HEK293 (cell line): ENCODE measurements around the gene MBP.

ENCODE experiments used
- CTCF ChIA-PET: fragments of 350-600 bp; formaldehyde crosslinking; extraction: SDS; loops from one replicate; lab custom pipeline; 2021; ENCODE audit warnings: antibody characterized with exemption; lab: Yijun Ruan, JAX
- POLR2A ChIA-PET: fragments of 300-600 bp; formaldehyde crosslinking; extraction: SDS; loops from one replicate; lab custom pipeline; 2020; ENCODE audit warnings: antibody characterized with exemption, inconsistent platforms; lab: Yijun Ruan, JAX
- H3K27ac ChIP-seq: fragments of 200-500 bp; sonication (Bioruptor generic); 2 replicates; pipeline ENCODE4 v1.5.1; 2014; ENCODE audit warnings: low read depth, low read length, control low read depth, inconsistent platforms; ENCODE audit errors: extremely low read depth
- H3K36me3 ChIP-seq, 2 experiments: fragments of 200-500 bp in 1 of 2; sonication (Bioruptor generic) in 1 of 2; 1 replicate in 1 of 2; 2 replicates in 1 of 2; pipeline ENCODE4 v1.5.1; 2014 to 2017; ENCODE audit warnings: inconsistent platforms in 2 of 2, low read length in 2 of 2; ENCODE audit not compliant: control insufficient read depth in 2 of 2, insufficient read depth in 1 of 2
- H3K4me1 ChIP-seq: fragments of 200-500 bp; sonication (Bioruptor generic); 2 replicates; pipeline ENCODE4 v1.5.1; 2014; ENCODE audit warnings: mild to moderate bottlenecking, low read length, inconsistent platforms; ENCODE audit not compliant: control insufficient read depth, insufficient read depth
- H3K4me3 ChIP-seq: 2 replicates; pipeline ENCODE4 v1.5.1; 2011; ENCODE audit warnings: low read depth, mild to moderate bottlenecking, control low read depth, low read length, moderate library complexity
- H3K9me3 ChIP-seq: fragments of 200-500 bp; sonication (Bioruptor generic); 2 replicates; pipeline ENCODE4 v1.5.1; 2014; ENCODE audit warnings: low read depth, low read length, inconsistent platforms; ENCODE audit not compliant: control insufficient read depth, insufficient read depth
- KLF17 ChIP-seq: fragments of 450-650 bp; formaldehyde crosslinking; IDR thresholded peaks from 2 replicates; pipeline ENCODE4 v1.5.1; 2016; ENCODE audit warnings: missing biosample characterization, missing genetic modification characterization
- KLF7 ChIP-seq: fragments of 450-650 bp; formaldehyde crosslinking; IDR thresholded peaks from 2 replicates; pipeline ENCODE4 v1.5.1; 2016; ENCODE audit warnings: missing biosample characterization, missing genetic modification characterization, borderline replicate concordance
- PBX3 ChIP-seq: sonication (generic); formaldehyde crosslinking; IDR thresholded peaks from 2 replicates; pipeline ENCODE4 v1.8.1; 2022; ENCODE audit warnings: mild to moderate bottlenecking, moderate library complexity, missing genetic modification reagents
- ZBTB17 ChIP-seq: fragments of 450-650 bp; formaldehyde crosslinking; IDR thresholded peaks from 2 replicates; pipeline ENCODE4 v1.5.1; 2016; ENCODE audit warnings: missing biosample characterization, missing genetic modification characterization
- ZNF133 ChIP-seq: fragments of 450-650 bp; formaldehyde crosslinking; IDR thresholded peaks from 2 replicates; pipeline ENCODE4 v1.5.1; 2016; ENCODE audit warnings: missing biosample characterization, missing genetic modification characterization
- ZNF148 ChIP-seq: fragments of 450-650 bp; formaldehyde crosslinking; IDR thresholded peaks from 2 replicates; pipeline ENCODE4 v1.5.0; 2017; ENCODE audit warnings: missing biosample characterization, missing genetic modification characterization, borderline replicate concordance
- ZNF175 ChIP-seq: fragments of 450-650 bp; formaldehyde crosslinking; IDR thresholded peaks from 2 replicates; pipeline ENCODE4 v1.5.1; 2016; ENCODE audit warnings: missing biosample characterization, missing genetic modification characterization
- ZNF214 ChIP-seq: fragments of 450-650 bp; formaldehyde crosslinking; IDR thresholded peaks from 2 replicates; pipeline ENCODE4 v1.5.1; 2017; ENCODE audit warnings: missing biosample characterization, mild to moderate bottlenecking, missing genetic modification characterization, borderline replicate concordance
- ZNF280D ChIP-seq: fragments of 450-650 bp; formaldehyde crosslinking; IDR thresholded peaks from 2 replicates; pipeline ENCODE4 v1.5.1; 2016; ENCODE audit warnings: missing biosample characterization, missing genetic modification characterization
- ZNF394 ChIP-seq: fragments of 450-650 bp; formaldehyde crosslinking; IDR thresholded peaks from 2 replicates; pipeline ENCODE4 v1.5.1; 2016; ENCODE audit warnings: missing biosample characterization, missing genetic modification characterization, mild to moderate bottlenecking, moderate library complexity, borderline replicate concordance
- ZNF404 ChIP-seq: fragments of 450-650 bp; formaldehyde crosslinking; IDR thresholded peaks from 2 replicates; pipeline ENCODE4 v1.5.1; 2017; ENCODE audit warnings: missing biosample characterization, missing genetic modification characterization
- ZNF488 ChIP-seq: fragments of 450-650 bp; formaldehyde crosslinking; IDR thresholded peaks from 2 replicates; pipeline ENCODE4 v1.5.1; 2016; ENCODE audit warnings: missing biosample characterization, missing genetic modification characterization
- ZNF549 ChIP-seq: fragments of 450-650 bp; IDR thresholded peaks from 2 replicates; pipeline ENCODE4 v1.5.1; 2018; ENCODE audit warnings: missing biosample characterization, missing genetic modification characterization, mild to moderate bottlenecking, inconsistent platforms, moderate library complexity
- ZXDB ChIP-seq: fragments of 450-650 bp; formaldehyde crosslinking; IDR thresholded peaks from 2 replicates; pipeline ENCODE4 v1.5.1; 2016; ENCODE audit warnings: missing biosample characterization, missing genetic modification characterization
- TF ChIP-seq, protein P1 (sequence below): fragments of 450-650 bp; formaldehyde crosslinking; IDR thresholded peaks from 2 replicates; pipeline ENCODE4 v1.5.1; 2016; ENCODE audit warnings: missing biosample characterization, missing genetic modification characterization
- TF ChIP-seq, protein P2 (sequence below): fragments of 450-650 bp; IDR thresholded peaks from 2 replicates; pipeline ENCODE4 v1.5.1; 2018; ENCODE audit warnings: missing biosample characterization, missing genetic modification characterization

The MBP gene

GRCh38 chr18:76988827-76989646 is 143.5 kb downstream of the MBP start:
- CTCF ChIA-PET = interaction anchor here (3.0 kb wide), 1 partner anchor 11 kb away, joined by 17 read pairs; no protein-coding TSS in a partner anchor
- Histone ChIP-seq H3K4me1 (no peaks in the 10 kb centered on the region), H3K9me3 (no peaks in the 10 kb centered on the region), H3K36me3 (no peaks in the 10 kb centered on the region), H3K27ac (no peak overlapping the region), H3K4me3 (no peak overlapping the region)
- TF ChIP-seq, protein P1, sequence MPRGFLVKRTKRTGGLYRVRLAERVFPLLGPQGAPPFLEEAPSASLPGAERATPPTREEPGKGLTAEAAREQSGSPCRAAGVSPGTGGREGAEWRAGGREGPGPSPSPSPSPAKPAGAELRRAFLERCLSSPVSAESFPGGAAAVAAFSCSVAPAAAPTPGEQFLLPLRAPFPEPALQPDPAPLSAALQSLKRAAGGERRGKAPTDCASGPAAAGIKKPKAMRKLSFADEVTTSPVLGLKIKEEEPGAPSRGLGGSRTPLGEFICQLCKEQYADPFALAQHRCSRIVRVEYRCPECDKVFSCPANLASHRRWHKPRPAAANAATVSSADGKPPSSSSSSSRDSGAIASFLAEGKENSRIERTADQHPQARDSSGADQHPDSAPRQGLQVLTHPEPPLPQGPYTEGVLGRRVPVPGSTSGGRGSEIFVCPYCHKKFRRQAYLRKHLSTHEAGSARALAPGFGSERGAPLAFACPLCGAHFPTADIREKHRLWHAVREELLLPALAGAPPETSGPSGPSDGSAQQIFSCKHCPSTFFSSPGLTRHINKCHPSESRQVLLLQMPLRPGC (tag by site-specific recombination) = no peak
- TF ChIP-seq KLF17 = no peak
- TF ChIP-seq KLF7 (tag by site-specific recombination) = no peak
- TF ChIP-seq ZNF214 (tag by site-specific recombination) = no peak
- no peak for TF ChIP-seq ZBTB17
- no peak for TF ChIP-seq ZNF488
- no peak for TF ChIP-seq PBX3 (CRISPR knock-in tag)
- TF ChIP-seq ZNF549 (tag by site-specific recombination) = no peak
- POLR2A ChIA-PET = no interaction called here

DNA sequence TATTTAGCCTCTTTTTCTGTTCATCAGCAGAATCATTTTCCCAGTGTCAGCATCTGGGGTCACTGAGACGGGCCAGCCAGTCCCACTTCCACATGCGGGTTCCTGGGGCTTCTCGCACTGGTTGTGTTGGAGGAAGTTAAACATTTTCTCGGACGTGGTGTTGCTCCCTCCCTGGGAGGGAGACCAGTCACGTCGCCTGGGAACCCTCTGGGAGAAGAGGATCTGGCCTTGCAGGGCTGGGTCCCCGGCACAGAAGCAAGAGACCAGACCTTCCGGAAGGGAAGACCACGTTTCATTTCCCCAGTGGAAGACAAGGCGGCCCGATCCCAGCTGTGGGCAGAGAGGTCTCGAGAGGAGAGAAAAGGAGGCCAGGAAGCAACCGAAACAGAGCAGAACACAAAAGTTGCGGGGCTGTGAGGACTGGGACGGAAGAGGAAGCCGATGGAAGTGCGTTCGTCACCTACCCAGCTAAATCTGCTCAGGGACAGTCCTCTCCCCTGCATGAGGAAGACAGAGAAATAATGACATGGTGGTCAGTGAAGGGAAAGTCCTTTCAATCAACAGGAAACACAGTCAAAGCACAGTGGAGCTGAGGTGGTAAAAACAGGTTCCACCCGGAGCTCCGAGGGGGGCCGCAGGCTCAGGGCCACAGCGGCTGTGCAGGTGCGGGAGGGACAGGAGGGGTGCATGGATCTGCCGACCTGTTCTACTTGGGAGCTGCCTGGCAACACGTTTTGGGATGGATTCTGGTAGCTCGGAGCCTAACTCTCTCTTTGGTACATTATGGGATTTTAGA is 144.4 kb downstream of the MBP start:
- POLR2A ChIA-PET = no interaction called here
- no peaks in the 10 kb centered on the region for H3K9me3 ChIP-seq
- H3K27ac ChIP-seq = no peak overlapping the region
- H3K36me3 ChIP-seq = no peaks in the 10 kb centered on the region
- H3K4me1 ChIP-seq = no peaks in the 10 kb centered on the region
- TF ChIP-seq ZNF394 = no peak
- no peak overlapping the region for H3K4me3 ChIP-seq
- CTCF ChIA-PET = interaction anchor here (3.0 kb wide), 1 partner anchor 12 kb away, joined by 17 read pairs; no protein-coding TSS in a partner anchor

DNA sequence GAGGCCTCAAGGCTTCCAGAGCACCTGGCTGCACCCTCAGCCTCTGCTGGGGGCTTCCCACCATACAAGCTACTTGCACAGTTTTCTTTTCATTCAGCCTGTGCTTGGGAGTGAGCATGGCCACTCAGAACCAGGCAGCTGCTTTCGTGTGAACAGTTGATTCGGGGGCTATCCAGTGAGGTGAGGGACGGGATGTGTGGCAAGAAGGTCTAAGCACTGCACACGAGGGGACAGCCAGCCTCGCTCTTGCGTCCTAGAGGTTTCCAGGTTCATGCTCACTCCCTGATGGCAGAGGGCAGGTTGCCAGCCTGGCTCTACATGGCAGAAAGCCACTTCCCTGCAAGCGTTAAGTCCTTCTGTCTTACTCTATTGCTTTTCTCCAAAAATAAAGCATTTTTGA is 146.2 kb downstream of the MBP start:
- no peaks in the 10 kb centered on the region for H3K9me3 ChIP-seq
- TF ChIP-seq ZNF280D = no peak
- TF ChIP-seq, protein P2, sequence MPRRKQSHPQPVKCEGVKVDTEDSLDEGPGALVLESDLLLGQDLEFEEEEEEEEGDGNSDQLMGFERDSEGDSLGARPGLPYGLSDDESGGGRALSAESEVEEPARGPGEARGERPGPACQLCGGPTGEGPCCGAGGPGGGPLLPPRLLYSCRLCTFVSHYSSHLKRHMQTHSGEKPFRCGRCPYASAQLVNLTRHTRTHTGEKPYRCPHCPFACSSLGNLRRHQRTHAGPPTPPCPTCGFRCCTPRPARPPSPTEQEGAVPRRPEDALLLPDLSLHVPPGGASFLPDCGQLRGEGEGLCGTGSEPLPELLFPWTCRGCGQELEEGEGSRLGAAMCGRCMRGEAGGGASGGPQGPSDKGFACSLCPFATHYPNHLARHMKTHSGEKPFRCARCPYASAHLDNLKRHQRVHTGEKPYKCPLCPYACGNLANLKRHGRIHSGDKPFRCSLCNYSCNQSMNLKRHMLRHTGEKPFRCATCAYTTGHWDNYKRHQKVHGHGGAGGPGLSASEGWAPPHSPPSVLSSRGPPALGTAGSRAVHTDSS (tag by site-specific recombination) = no peak
- TF ChIP-seq ZNF404 = no peak
- no peak for TF ChIP-seq ZNF133 (tag by site-specific recombination)
- no peak for TF ChIP-seq ZXDB (tag by site-specific recombination)
- TF ChIP-seq ZNF148 (tag by site-specific recombination) = no peak
- no peak for TF ChIP-seq ZNF175 (tag by site-specific recombination)

More for the DNA sequence above, 146.2 kb downstream of the MBP start:
- no peaks in the 10 kb centered on the region for H3K4me1 ChIP-seq
- H3K27ac ChIP-seq = no peak overlapping the region
- H3K4me3 ChIP-seq = no peak overlapping the region
- ChIA-PET POLR2A (no interaction called here), CTCF (interaction anchor here (1.1 to 7.1 kb wide), 4 partner anchors 13 to 184 kb away, joined by 3 to 84 read pairs (median 17); no protein-coding TSS in a partner anchor)
- no peaks in the 10 kb centered on the region for H3K36me3 ChIP-seq
